OCI-LY7 (cell line): ENCODE measurements around the gene PTCH2.

Experiments used
- CTCF ChIP-seq: fragments of 200-600 bp; sonication (generic); conservative IDR thresholded peaks from 2 replicates; pipeline ENCODE4 v1.5.1; 2014; ENCODE audit warnings: mild to moderate bottlenecking, antibody characterized with exemption, low read length, moderate library complexity, mixed read lengths
- EZH2phosphoT487 ChIP-seq: fragments of 200-600 bp; sonication (generic); IDR thresholded peaks from 2 replicates; pipeline ENCODE4 v1.6.1; 2018; ENCODE audit warnings: low read depth, borderline replicate concordance, mild to moderate bottlenecking, mixed run types, antibody characterized with exemption, low read length, moderate library complexity, mixed read lengths

GRCh38 chr1:44853201-44853600 is 10.1 kb upstream of the PTCH2 start:
- TF ChIP-seq CTCF: no peak
- TF ChIP-seq EZH2phosphoT487: no peak
